A549 (cell line): Measurements from ENCODE around the gene TGFB1. TPM values are rescaled to one million over a fixed set of nuclear protein-coding genes. Genes with fewer than 3 reads are reported as not detected.

Experiments
- ATAC-seq, 2 experiments: fragments of 200-7000 bp in 1 of 2; fragments of >200 bp in 1 of 2; cut with Nextera tagmentation in 1 of 2; cut with Tn5 transposase in 1 of 2; 3 replicates each; pipeline versions ENCODE4 v1.8.0 to v1.9.1; 2018 to 2020; ENCODE audit warnings: mild to moderate bottlenecking in 1 of 2, moderate library complexity in 1 of 2
- CTCF ChIA-PET: fragments of 300-600 bp; sonication (Branson Sonifier 250); formaldehyde crosslinking; extraction: SDS; loops from one replicate; lab custom pipeline; 2021; ENCODE audit warnings: antibody characterized with exemption, inconsistent platforms; lab: Yijun Ruan, JAX
- POLR2A ChIA-PET: fragments of 350-600 bp; formaldehyde crosslinking; extraction: SDS; loops from one replicate; lab custom pipeline; 2021; ENCODE audit warnings: antibody characterized with exemption, inconsistent platforms; lab: Yijun Ruan, JAX
- DNase-seq, 2 experiments: peaks; one replicate each; pipeline versions ENCODE4 v3.0.0 to v3.0.0-alpha.2; 2011 to 2016; ENCODE audit warnings: low read depth in 1 of 2, low spot score in 1 of 2
- FAIRE-seq: peaks from 2 replicates; lab custom pipeline; 2011; peaks lifted over from hg19 to GRCh38; lab: Jason Lieb, UNC
- H3K27ac ChIP-seq, 2 experiments: fragments of >200 bp; sonication (Bioruptor Twin); formaldehyde crosslinking; 3 replicates each; pipeline ENCODE4 v1.5.1; 2016 to 2017
- H3K4me1 ChIP-seq: fragments of >200 bp; sonication (Bioruptor Twin); formaldehyde crosslinking; 3 replicates; pipeline ENCODE4 v1.6.1; 2016
- H3K4me2 ChIP-seq: fragments of >200 bp; sonication (Bioruptor Twin); formaldehyde crosslinking; 3 replicates; pipeline ENCODE4 v1.6.1; 2016
- H3K4me3 ChIP-seq: fragments of >200 bp; sonication (Bioruptor Twin); formaldehyde crosslinking; 3 replicates; pipeline ENCODE4 v1.5.1; 2016
- H3K9me3 ChIP-seq: fragments of >200 bp; sonication (Bioruptor Twin); formaldehyde crosslinking; 3 replicates; pipeline ENCODE4 v1.6.1; 2016
- BHLHE40 ChIP-seq: IDR thresholded peaks from 2 replicates; pipeline ENCODE4 v1.6.1; 2012; ENCODE audit warnings: low read depth, low read length, inconsistent platforms
- CBX2 ChIP-seq: fragments of 200-600 bp; sonication (generic); IDR thresholded peaks from 2 replicates; pipeline ENCODE4 v1.6.1; 2016; ENCODE audit warnings: low read depth, mild to moderate bottlenecking, borderline replicate concordance
- CEBPB ChIP-seq, 2 experiments: fragments of >200 bp in 1 of 2; sonication (Bioruptor Twin) in 1 of 2; formaldehyde crosslinking in 1 of 2; IDR thresholded peaks; 2 replicates each; pipeline ENCODE4 v1.6.1; 2012 to 2016
- CHD2 ChIP-seq: fragments of 150-350 bp; IDR thresholded peaks from 2 replicates; pipeline ENCODE4 v1.6.1; 2014; ENCODE audit warnings: low read length; ENCODE audit not compliant: partially characterized antibody
- EHF ChIP-seq: fragments of 250-450 bp; sonication (Bioruptor Pico); IDR thresholded peaks from 2 replicates; pipeline ENCODE4 v1.5.0; 2020; ENCODE audit warnings: mild to moderate bottlenecking
- EHMT2 ChIP-seq: fragments of 200-600 bp; sonication (generic); IDR thresholded peaks from 2 replicates; pipeline ENCODE4 v1.6.1; 2016; ENCODE audit warnings: antibody characterized with exemption, low read depth, mild to moderate bottlenecking, moderate library complexity
- ESRRA ChIP-seq: fragments of 150-350 bp; IDR thresholded peaks from 2 replicates; pipeline ENCODE4 v1.6.1; 2014; ENCODE audit warnings: mild to moderate bottlenecking, low read length, borderline replicate concordance
- HDAC2 ChIP-seq: fragments of 200-600 bp; sonication (generic); IDR thresholded peaks from 2 replicates; pipeline ENCODE4 v1.6.1; 2016
- KDM5A ChIP-seq: fragments of 200-600 bp; sonication (generic); IDR thresholded peaks from 2 replicates; pipeline ENCODE4 v1.6.1; 2016; ENCODE audit warnings: antibody characterized with exemption, mild to moderate bottlenecking
- MYC ChIP-seq: IDR thresholded peaks from 2 replicates; pipeline ENCODE4 v1.6.1; 2012; ENCODE audit warnings: mild to moderate bottlenecking, inconsistent platforms, low read length, improper control_type of control experiment, borderline replicate concordance
- PHF8 ChIP-seq: fragments of 200-600 bp; sonication (generic); IDR thresholded peaks from 2 replicates; pipeline ENCODE4 v1.6.1; 2016; ENCODE audit warnings: low read depth, mild to moderate bottlenecking, antibody characterized with exemption, moderate library complexity, borderline replicate concordance
- RAD21 ChIP-seq, 2 experiments: fragments of >200 bp in 1 of 2; sonication (Bioruptor Twin) in 1 of 2; formaldehyde crosslinking in 1 of 2; IDR thresholded peaks in 1 of 2; conservative IDR thresholded peaks in 1 of 2; 2 replicates in 1 of 2; 3 replicates in 1 of 2; pipeline ENCODE4 v1.6.1; 2012 to 2018; ENCODE audit warnings: inconsistent platforms in 1 of 2
- RFX5 ChIP-seq: fragments of 450-650 bp; IDR thresholded peaks from 2 replicates; pipeline ENCODE4 v1.7.1; 2014; ENCODE audit warnings: antibody characterized with exemption, mild to moderate bottlenecking, moderate library complexity
- SMC3 ChIP-seq: fragments of >200 bp; sonication (Bioruptor Twin); formaldehyde crosslinking; IDR thresholded peaks from 3 replicates; pipeline ENCODE4 v1.6.1; 2018; ENCODE audit warnings: inconsistent platforms
- ZFP36 ChIP-seq: fragments of 450-650 bp; IDR thresholded peaks from 2 replicates; pipeline ENCODE4 v1.6.1; 2014; ENCODE audit warnings: borderline replicate concordance; ENCODE audit not compliant: partially characterized antibody
- ZSCAN20 ChIP-seq: fragments of 250-450 bp; sonication (Bioruptor Pico); IDR thresholded peaks from 2 replicates; pipeline ENCODE4 v1.8.0; 2022; ENCODE audit warnings: mild to moderate bottlenecking, moderate library complexity
- WGBS: methylation state at CpG from one replicate; pipeline ENCODE4 v1.1.6; 2017; ENCODE audit errors: missing lambda C conversion rate; 5-methylcytosine and 5-hydroxymethylcytosine counted together
- polyA plus RNA-seq, 4 experiments: library from polyadenylated mRNA; depleted of rRNA in 3 of 4; stranded (reverse); fragments of >200 nt; fragmentation: RNase III in 1 of 4; extraction: RNeasy Plus Mini Kit Qiagen cat#74134 plus additional on column Dnase treatment in 1 of 4; gene quantifications; 2 replicates in 3 of 4; 3 replicates in 1 of 4; pipeline ENCODE4 v1.2.3, GENCODE V29; 2011 to 2017
- TF ChIP-seq, protein P1 (sequence below): fragments of >200 bp; sonication (Bioruptor Twin); formaldehyde crosslinking; IDR thresholded peaks from 3 replicates; pipeline ENCODE4 v1.5.1; 2016
- TF ChIP-seq, protein P2 (sequence below): fragments of 150-350 bp; IDR thresholded peaks from 2 replicates; pipeline ENCODE4 v1.6.1; 2014; ENCODE audit warnings: low read depth, mild to moderate bottlenecking, low read length
- TF ChIP-seq, protein P3 (sequence below): fragments of 250-450 bp; sonication (Bioruptor Pico); IDR thresholded peaks from 2 replicates; pipeline ENCODE4 v1.5.0; 2020; ENCODE audit warnings: low read depth, mild to moderate bottlenecking, moderate library complexity
- TF ChIP-seq, protein P4 (sequence below): fragments of 250-450 bp; sonication (Bioruptor Pico); IDR thresholded peaks from 2 replicates; pipeline ENCODE4 v1.5.0; 2021; ENCODE audit warnings: mild to moderate bottlenecking, moderate library complexity, borderline replicate concordance
- TF ChIP-seq, protein P5 (sequence below): IDR thresholded peaks from 2 replicates; pipeline ENCODE4 v1.6.1; 2012

Gene TGFB1
- polyA plus RNA-seq, 2 of the 4 experiments (the other 2 are of a cell fraction) = 6.0 to 83.2 TPM

DNA sequence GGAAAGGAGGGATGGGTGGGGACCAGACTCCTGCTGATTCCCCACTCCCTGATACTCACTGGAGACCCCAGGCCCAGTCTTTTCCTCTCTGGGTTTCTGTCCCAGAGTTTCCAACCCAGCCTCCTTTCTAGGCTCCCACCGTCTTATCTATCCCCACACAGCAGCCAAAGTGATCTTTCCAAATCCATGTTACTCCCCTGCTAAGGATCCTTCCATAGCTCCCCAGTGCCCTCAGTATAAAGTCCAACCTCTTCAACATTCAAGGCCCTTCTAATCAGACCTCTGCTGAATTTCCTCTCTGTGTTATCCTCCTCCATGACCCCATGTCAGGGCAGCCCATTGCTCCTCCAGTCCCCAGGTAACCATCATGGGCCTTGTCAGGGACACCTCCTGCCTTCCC is 1.3 kb upstream of the TGFB1 start:
- peaks cover 15% of the 10 kb centered on the region for H3K4me1 ChIP-seq
- H3K9me3 ChIP-seq = no peaks in the 10 kb centered on the region
- POLR2A ChIA-PET = interaction anchor here (1.2 to 5.6 kb wide), 2 partner anchors 9 to 84 kb away, joined by 4 to 96 read pairs; partner anchors contain the start of gene B9D2
- DNase-seq = no peak
- TF ChIP-seq ZFP36 = peak; percentile 35
- TF ChIP-seq CBX2 = no peak
- TF ChIP-seq, all 56 proteins: peak for 1
- Histone ChIP-seq H3K4me2 (no peak overlapping the region), H3K4me3 (no peak overlapping the region), H3K27ac (no peak overlapping the region)
- FAIRE-seq = no peak
- CTCF ChIA-PET = interaction anchor here (0.6 to 9.4 kb wide), 23 partner anchors 12 to 1476 kb away, joined by 3 to 197 read pairs (median 6); partner anchors contain the start of genes B9D2, CCDC97, DMAC2 and TMEM91
- no peak for ATAC-seq
- WGBS = 93% methylated on average over 1 of the region's 1 CpG

DNA sequence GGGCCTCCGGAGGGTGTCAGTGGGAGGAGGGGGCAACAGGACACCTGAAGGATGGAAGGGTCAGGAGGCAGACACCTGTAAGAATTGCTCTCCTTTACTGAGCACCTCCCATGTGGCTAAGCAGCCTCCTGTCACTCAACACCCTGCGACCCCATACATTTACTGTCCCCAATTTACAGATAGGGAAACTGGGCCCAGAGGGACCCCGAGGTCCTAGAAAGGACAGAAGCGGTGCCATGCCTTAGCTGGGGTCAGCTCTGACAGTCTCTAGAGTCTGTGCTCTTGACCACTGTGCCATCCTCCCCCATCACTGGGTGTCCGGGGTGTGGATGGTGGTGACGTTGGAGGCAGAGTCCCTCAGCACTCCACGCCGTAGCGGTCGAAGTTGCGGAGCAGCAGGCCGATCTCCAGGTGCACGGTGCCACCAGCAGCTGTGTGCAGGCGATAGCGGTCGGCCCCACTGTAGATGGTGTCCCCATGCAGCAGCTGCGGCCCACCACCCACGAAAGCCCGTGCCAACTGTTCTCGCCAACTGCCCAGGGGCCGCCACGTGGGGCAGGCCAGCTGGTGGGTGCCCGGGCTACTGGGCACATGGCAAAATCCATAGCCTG is 726 bp upstream of the TGFB1 start:
- POLR2A ChIA-PET = interaction anchor here (5.6 kb wide), 1 partner anchor 10 kb away, joined by 96 read pairs; the partner anchor contains the start of gene B9D2
- ATAC-seq (peak in 1 of 2 experiments; percentile 0; a peak in 2 of 6 replicates), DNase-seq (no peak), FAIRE-seq (no peak)
- peaks cover 15% of the 10 kb centered on the region for H3K4me1 ChIP-seq
- 93% methylated on average over 23 of the region's 23 CpGs for WGBS
- peak overlapping the region; percentile 90 to 92 for H3K27ac ChIP-seq
- TF ChIP-seq ESRRA (no peak), PHF8 (no peak)
- TF ChIP-seq, protein P1, sequence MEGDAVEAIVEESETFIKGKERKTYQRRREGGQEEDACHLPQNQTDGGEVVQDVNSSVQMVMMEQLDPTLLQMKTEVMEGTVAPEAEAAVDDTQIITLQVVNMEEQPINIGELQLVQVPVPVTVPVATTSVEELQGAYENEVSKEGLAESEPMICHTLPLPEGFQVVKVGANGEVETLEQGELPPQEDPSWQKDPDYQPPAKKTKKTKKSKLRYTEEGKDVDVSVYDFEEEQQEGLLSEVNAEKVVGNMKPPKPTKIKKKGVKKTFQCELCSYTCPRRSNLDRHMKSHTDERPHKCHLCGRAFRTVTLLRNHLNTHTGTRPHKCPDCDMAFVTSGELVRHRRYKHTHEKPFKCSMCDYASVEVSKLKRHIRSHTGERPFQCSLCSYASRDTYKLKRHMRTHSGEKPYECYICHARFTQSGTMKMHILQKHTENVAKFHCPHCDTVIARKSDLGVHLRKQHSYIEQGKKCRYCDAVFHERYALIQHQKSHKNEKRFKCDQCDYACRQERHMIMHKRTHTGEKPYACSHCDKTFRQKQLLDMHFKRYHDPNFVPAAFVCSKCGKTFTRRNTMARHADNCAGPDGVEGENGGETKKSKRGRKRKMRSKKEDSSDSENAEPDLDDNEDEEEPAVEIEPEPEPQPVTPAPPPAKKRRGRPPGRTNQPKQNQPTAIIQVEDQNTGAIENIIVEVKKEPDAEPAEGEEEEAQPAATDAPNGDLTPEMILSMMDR = peak; percentile 18; the same call in 1 of the 3 replicates
- H3K4me3 ChIP-seq = peak overlapping the region; percentile 72
- CTCF ChIA-PET = interaction anchor here (0.8 to 9.4 kb wide), 21 partner anchors 13 to 825 kb away, joined by 3 to 197 read pairs (median 7); partner anchors contain the start of genes B9D2, CCDC97, DMAC2 and TMEM91
- peak overlapping the region; percentile 90 for H3K4me2 ChIP-seq
- no peaks in the 10 kb centered on the region for H3K9me3 ChIP-seq

DNA sequence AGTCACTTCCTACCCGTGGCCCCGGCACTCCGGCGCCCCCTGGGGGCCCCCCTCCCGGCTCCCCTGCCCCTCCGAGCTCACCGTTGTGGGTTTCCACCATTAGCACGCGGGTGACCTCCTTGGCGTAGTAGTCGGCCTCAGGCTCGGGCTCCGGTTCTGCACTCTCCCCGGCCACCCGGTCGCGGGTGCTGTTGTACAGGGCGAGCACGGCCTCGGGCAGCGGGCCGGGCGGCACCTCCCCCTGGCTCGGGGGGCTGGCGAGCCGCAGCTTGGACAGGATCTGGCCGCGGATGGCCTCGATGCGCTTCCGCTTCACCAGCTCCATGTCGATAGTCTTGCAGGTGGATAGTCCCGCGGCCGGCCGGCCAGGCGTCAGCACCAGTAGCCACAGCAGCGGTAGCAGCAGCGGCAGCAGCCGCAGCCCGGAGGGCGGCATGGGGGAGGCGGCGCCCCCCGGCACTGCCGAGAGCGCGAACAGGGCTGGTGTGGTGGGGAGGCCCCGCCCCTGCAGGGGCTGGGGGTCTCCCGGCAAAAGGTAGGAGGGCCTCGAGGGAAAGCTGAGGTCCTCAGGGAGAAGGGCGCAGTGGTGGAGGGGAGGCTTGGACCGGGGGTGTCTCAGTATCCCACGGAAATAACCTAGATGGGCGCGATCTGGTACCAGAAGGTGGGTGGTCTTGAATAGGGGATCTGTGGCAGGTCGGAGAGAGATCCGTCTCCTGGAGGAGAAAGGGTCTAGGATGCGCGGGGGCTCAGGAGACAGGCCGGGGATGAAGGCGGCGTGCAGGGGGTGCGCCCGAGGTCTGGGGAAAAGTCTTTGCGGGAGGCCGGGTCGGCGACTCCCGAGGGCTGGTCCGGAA is 885 bp downstream of the TGFB1 start:
- H3K4me3 ChIP-seq = peak overlapping the region; percentile 72
- ATAC-seq (peak; percentile 45 to 71), FAIRE-seq (no peak), DNase-seq (peak; percentile 78 to 99)
- H3K27ac ChIP-seq = peak overlapping the region; percentile 90 to 92
- WGBS = 1% methylated on average over 57 of the region's 71 CpGs
- no peaks in the 10 kb centered on the region for H3K9me3 ChIP-seq
- ChIA-PET CTCF (interaction anchor here (0.6 to 9.4 kb wide), 47 partner anchors 8 to 1084 kb away, joined by 3 to 197 read pairs (median 5); partner anchors contain the start of genes B9D2, CCDC97, CYP2S1 and DMAC2), POLR2A (interaction anchor here (0.5 to 5.6 kb wide), 10 partner anchors 8 to 89 kb away, joined by 3 to 96 read pairs (median 6); partner anchors contain the start of genes B9D2, CCDC97, DMAC2 and HNRNPUL1)
- H3K4me1 ChIP-seq = peaks cover 15% of the 10 kb centered on the region
- peak overlapping the region; percentile 90 for H3K4me2 ChIP-seq
- TF ChIP-seq RAD21 (conservative IDR thresholded peaks at IDR 0.05 in 1 of 2, IDR thresholded peaks at IDR 0.05 in 1 of 2) (peak; percentile 64 to 76), ZSCAN20 (CRISPR knock-in tag) (no peak), EHMT2 (no peak), PHF8 (peak; percentile 32; the same call in 1 of the 2 replicates), CHD2 (no peak), CEBPB (IDR thresholded peaks at IDR 0.05) (no peak), RFX5 (no peak), SMC3 (peak; percentile 80), MYC (peak; percentile 88), CBX2 (no peak), BHLHE40 (no peak), EHF (CRISPR knock-in tag) (no peak), HDAC2 (peak; percentile 31; the same call in 1 of the 2 replicates), KDM5A (peak; percentile 38; the same call in 1 of the 2 replicates)
- TF ChIP-seq, protein P2, sequence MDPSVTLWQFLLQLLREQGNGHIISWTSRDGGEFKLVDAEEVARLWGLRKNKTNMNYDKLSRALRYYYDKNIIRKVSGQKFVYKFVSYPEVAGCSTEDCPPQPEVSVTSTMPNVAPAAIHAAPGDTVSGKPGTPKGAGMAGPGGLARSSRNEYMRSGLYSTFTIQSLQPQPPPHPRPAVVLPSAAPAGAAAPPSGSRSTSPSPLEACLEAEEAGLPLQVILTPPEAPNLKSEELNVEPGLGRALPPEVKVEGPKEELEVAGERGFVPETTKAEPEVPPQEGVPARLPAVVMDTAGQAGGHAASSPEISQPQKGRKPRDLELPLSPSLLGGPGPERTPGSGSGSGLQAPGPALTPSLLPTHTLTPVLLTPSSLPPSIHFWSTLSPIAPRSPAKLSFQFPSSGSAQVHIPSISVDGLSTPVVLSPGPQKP = no peak
- TF ChIP-seq, protein P3, sequence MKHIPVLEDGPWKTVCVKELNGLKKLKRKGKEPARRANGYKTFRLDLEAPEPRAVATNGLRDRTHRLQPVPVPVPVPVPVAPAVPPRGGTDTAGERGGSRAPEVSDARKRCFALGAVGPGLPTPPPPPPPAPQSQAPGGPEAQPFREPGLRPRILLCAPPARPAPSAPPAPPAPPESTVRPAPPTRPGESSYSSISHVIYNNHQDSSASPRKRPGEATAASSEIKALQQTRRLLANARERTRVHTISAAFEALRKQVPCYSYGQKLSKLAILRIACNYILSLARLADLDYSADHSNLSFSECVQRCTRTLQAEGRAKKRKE (CRISPR knock-in tag) = no peak
- TF ChIP-seq, protein P4, sequence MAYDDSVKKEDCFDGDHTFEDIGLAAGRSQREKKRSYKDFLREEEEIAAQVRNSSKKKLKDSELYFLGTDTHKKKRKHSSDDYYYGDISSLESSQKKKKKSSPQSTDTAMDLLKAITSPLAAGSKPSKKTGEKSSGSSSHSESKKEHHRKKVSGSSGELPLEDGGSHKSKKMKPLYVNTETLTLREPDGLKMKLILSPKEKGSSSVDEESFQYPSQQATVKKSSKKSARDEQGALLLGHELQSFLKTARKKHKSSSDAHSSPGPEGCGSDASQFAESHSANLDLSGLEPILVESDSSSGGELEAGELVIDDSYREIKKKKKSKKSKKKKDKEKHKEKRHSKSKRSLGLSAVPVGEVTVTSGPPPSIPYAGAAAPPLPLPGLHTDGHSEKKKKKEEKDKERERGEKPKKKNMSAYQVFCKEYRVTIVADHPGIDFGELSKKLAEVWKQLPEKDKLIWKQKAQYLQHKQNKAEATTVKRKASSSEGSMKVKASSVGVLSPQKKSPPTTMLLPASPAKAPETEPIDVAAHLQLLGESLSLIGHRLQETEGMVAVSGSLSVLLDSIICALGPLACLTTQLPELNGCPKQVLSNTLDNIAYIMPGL (CRISPR knock-in tag) = peak; percentile 73; the same call in 1 of the 2 replicates
- TF ChIP-seq, protein P5, sequence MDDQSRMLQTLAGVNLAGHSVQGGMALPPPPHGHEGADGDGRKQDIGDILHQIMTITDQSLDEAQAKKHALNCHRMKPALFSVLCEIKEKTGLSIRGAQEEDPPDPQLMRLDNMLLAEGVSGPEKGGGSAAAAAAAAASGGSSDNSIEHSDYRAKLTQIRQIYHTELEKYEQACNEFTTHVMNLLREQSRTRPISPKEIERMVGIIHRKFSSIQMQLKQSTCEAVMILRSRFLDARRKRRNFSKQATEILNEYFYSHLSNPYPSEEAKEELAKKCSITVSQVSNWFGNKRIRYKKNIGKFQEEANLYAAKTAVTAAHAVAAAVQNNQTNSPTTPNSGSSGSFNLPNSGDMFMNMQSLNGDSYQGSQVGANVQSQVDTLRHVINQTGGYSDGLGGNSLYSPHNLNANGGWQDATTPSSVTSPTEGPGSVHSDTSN = peak; percentile 33; the same call in 1 of the 2 replicates
